Measurements from ENCODE around the gene TMEM163. TPM values are rescaled to one million over a fixed set of nuclear protein-coding genes. Genes with fewer than 3 reads are reported as not detected.

Gene TMEM163
- total RNA-seq, 1 donor from 2014 or later, result 0.95 TPM

- Histone ChIP-seq H2AFZ (replicated peaks) (no peak overlapping the region), H3F3A (ENCODE audit: low read depth) (no peaks in the 10 kb centered on the region), H3K4me3 (no peak overlapping the region), H3K9ac (no peak overlapping the region), H3K4me1 (no peaks in the 10 kb centered on the region), H3K79me2 (ENCODE audit: low read depth) (no peaks in the 10 kb centered on the region), H4K20me1 (ENCODE audit: low read depth) (no peaks in the 10 kb centered on the region), H3K27me3 (no peaks in the 10 kb centered on the region), H3K4me2 (no peak overlapping the region), H3K36me3 (no peaks in the 10 kb centered on the region), H3K27ac (no peak overlapping the region), H3K9me3 (ENCODE audit: low read depth) (peaks cover 15% of the 10 kb centered on the region)
- DNase-seq (ENCODE audit: low spot score), result no peak
- Mint-ChIP-seq H3K4me1 (no peaks in the 10 kb centered on the region), H3K9me3 (peaks cover 17% of the 10 kb centered on the region), H3K4me3 (no peak overlapping the region), H3K27ac (no peak overlapping the region), H3K36me3 (no peaks in the 10 kb centered on the region), H3K27me3 (ENCODE audit: insufficient read depth, low read depth) (peaks cover 2% of the 10 kb centered on the region)
- TF ChIP-seq EZH2phosphoT487 (IDR thresholded peaks at IDR 0.05) (no peak), CTCF (IDR thresholded peaks at IDR 0.05) (no peak), EZH2 (IDR thresholded peaks at IDR 0.05) (no peak)
These were observed 107.5 kb downstream of the TMEM163 start for GRCh38 chr2:134611316-134611715.

- peaks cover 3% of the 10 kb centered on the region for H3K27me3 Mint-ChIP-seq (ENCODE audit: insufficient read depth, low read depth)
- H3K9me3 ChIP-seq (ENCODE audit: low read depth), result peaks cover 15% of the 10 kb centered on the region
- H3F3A ChIP-seq (ENCODE audit: low read depth), result no peaks in the 10 kb centered on the region
- TF ChIP-seq EZH2phosphoT487 (IDR thresholded peaks at IDR 0.05) (no peak), CTCF (IDR thresholded peaks at IDR 0.05) (no peak), EZH2 (IDR thresholded peaks at IDR 0.05) (no peak)
- no peaks in the 10 kb centered on the region for H3K4me1 Mint-ChIP-seq
- no peak overlapping the region for H3K27ac ChIP-seq
- H4K20me1 ChIP-seq (ENCODE audit: low read depth), result no peaks in the 10 kb centered on the region
- H3K4me2 ChIP-seq, result no peak overlapping the region
- H3K36me3 ChIP-seq, result no peaks in the 10 kb centered on the region
- no peaks in the 10 kb centered on the region for H3K4me1 ChIP-seq
- no peak overlapping the region for H2AFZ ChIP-seq (replicated peaks)
- H3K9me3 Mint-ChIP-seq, result peaks cover 17% of the 10 kb centered on the region
- DNase-seq (ENCODE audit: low spot score), result no peak
- H3K36me3 Mint-ChIP-seq, result no peaks in the 10 kb centered on the region
- no peak overlapping the region for H3K27ac Mint-ChIP-seq
- H3K4me3 ChIP-seq, result no peak overlapping the region
- H3K27me3 ChIP-seq, result no peaks in the 10 kb centered on the region
- H3K9ac ChIP-seq, result no peak overlapping the region
- no peaks in the 10 kb centered on the region for H3K79me2 ChIP-seq (ENCODE audit: low read depth)
- no peak overlapping the region for H3K4me3 Mint-ChIP-seq
These were observed 107.9 kb downstream of the TMEM163 start for GRCh38 chr2:134610871-134611270.

- Histone ChIP-seq H3K36me3 (no peaks in the 10 kb centered on the region), H3K4me1 (no peaks in the 10 kb centered on the region), H4K20me1 (ENCODE audit: low read depth) (no peaks in the 10 kb centered on the region), H3K4me3 (no peak overlapping the region), H2AFZ (replicated peaks) (no peak overlapping the region), H3K9me3 (ENCODE audit: low read depth) (peaks cover 15% of the 10 kb centered on the region), H3F3A (ENCODE audit: low read depth) (no peaks in the 10 kb centered on the region), H3K79me2 (ENCODE audit: low read depth) (no peaks in the 10 kb centered on the region), H3K4me2 (no peak overlapping the region), H3K27ac (no peak overlapping the region), H3K9ac (no peak overlapping the region), H3K27me3 (no peaks in the 10 kb centered on the region)
- no peak for DNase-seq (ENCODE audit: low spot score)
- H3K36me3 Mint-ChIP-seq, result no peaks in the 10 kb centered on the region
- H3K9me3 Mint-ChIP-seq, result peaks cover 17% of the 10 kb centered on the region
- no peak overlapping the region for H3K4me3 Mint-ChIP-seq
- H3K4me1 Mint-ChIP-seq, result no peaks in the 10 kb centered on the region
- no peak overlapping the region for H3K27ac Mint-ChIP-seq
- no peak for TF ChIP-seq EZH2 (IDR thresholded peaks at IDR 0.05)
- no peak for TF ChIP-seq EZH2phosphoT487 (IDR thresholded peaks at IDR 0.05)
- TF ChIP-seq CTCF (IDR thresholded peaks at IDR 0.05), result no peak
- H3K27me3 Mint-ChIP-seq (ENCODE audit: insufficient read depth, low read depth), result peaks cover 3% of the 10 kb centered on the region
These were observed 108.8 kb downstream of the TMEM163 start for GRCh38 chr2:134609924-134610513.

Data from neural progenitor cell (in vitro differentiated cells).